ENCODE results near the gene CLDN17.

DNA sequence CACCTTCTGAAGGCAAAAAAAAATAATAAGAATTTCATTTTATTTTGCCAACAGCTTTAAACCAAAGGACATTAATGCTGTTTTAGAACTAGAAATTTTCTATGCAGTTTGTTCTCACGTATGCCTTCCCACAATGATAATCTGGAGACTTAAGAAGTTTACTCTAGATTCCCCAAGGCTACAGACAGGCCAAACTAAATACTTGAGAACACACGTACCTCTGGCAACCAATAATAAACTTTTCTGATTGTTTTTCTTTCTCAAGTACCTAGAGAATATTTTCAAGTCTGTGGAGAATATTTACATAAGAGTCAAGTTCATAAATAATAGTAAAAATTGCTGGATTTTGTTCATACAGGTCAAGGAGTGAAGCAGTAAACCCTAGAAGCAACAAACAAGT lies 33.4 kb upstream of the CLDN17 start:
- TF ChIP-seq POLR2A (IDR thresholded peaks at IDR 0.05; ENCODE audit: low read depth, low read length) = no peak
- TF ChIP-seq POLR2AphosphoS5 (IDR thresholded peaks at IDR 0.05; ENCODE audit: low read depth, low read length) = no peak
- no peak for TF ChIP-seq TAF1 (IDR thresholded peaks at IDR 0.05; ENCODE audit: borderline replicate concordance, low read depth, low read length)
